HG02870 (cell line): ENCODE measurements around the gene FGF22.
"Not testable (repeated sequence)": the region's sequence is repeated elsewhere in the genome, so short reads cannot be mapped to it uniquely, and the experiment has no call there.

Experiments
- ATAC-seq: cut with Tn5 transposase; IDR thresholded peaks from one replicate; pipeline ENCODE4 v1.9.1; 2021; ENCODE audit warnings: mild to moderate bottlenecking, moderate library complexity; ENCODE audit not compliant: unreplicated experiment

FGF22 gene

DNA sequence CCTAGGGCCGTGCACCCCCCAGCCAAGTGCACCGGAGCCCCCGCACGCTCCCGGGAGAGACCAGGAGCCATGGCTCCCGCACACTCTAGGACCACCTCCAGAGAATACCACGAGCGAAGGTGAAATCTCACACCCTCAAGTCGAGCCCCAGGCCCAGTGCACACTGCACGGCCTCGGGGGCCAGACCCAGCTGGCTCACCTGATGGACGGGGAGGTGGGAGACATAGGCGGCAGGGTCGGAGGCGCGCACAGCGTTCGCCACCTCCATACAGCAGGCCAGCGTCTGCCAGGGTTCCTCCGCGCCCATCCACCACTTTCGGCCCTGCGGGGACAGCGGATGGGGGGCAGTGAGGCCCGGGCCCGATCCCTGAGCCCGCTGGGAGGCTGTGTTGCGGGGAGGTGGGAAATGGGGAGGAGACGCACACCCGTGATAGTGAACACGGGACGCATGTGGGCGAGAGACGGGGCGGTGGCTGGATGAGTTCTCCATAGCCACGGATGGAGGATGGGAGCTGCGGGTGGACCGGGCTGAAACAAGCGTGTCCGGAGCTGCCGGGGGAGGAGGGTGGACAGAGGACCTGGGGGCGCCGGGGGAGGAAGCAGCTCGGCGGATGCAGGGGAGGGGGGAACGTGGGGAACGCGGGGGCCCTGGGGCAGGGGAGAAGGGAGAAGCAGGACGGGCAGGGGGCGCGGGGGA, 19.4 kb upstream of the FGF22 start:
- ATAC-seq = no peak

- not testable (repeated sequence) for ATAC-seq
Observed at GRCh38 chr19:621191-621590, 18.5 kb upstream of the FGF22 start.

DNA sequence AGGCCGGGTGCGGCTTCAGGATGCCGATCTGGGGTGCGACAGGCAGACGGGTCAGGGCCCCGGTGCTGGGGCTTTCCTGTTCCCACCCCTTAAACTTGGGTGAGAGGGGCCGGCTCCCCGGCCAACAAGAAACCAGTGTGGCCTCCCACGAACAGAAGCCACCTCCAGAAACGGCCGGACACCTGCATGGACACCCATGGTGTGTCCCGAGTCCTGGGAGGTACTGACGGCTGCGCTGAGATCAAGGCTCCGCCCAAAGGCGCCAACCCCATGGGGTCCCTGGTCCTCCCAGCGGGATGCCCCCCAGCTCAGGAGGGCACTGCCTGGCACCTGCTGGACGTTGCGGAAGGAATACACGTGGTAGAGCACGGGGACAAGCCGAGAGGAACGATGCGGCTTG, 17.9 kb upstream of the FGF22 start:
- ATAC-seq = no peak

DNA sequence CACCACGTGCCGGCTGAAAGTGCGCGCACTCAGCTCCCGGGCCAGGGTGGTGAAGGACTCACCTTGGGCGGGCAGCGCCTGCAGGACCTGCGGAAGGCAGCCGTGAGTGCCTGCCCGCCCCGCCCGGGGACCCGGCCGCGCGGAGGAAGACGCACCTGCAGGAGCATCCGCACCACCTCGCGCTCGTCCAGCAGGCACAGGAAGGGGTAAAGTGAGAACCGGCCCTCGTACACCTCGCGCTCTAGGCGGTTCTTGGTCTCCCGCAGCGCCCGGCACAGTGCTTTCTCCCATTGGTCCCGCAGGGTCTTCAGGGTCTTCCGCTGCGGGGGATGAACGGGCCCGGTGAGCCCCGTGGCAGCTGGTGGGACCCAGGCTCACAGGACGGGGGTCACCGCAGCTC, 17.0 kb upstream of the FGF22 start:
- ATAC-seq = no peak

- ATAC-seq = no peak
Observed at GRCh38 chr19:623175-623916, 16.3 kb upstream of the FGF22 start.

- ATAC-seq = no peak
Observed at GRCh38 chr19:623974-624373, 15.7 kb upstream of the FGF22 start.

GRCh38 chr19:624433-625109, 15.1 kb upstream of the FGF22 start:
- ATAC-seq = no peak

DNA sequence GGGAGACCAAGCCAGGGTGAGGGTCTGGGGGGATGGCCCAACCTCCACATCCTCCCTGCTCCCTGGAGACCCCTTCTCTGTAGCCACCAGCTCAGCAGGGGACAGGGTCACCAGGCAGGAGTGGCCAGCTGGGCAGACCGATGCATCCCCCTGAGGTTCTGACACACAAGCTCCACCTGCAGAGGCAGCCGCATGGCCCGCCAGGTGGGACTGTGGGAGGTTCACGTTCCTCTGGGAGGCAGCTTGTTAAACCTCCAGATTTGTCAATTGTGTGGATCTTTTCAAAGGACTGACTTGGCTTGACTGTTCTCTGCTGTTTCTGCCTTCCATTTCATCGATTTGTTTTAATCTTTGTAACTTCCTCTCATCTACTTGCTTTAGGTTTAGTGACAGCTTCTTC, 14.4 kb upstream of the FGF22 start:
- ATAC-seq = no peak

DNA sequence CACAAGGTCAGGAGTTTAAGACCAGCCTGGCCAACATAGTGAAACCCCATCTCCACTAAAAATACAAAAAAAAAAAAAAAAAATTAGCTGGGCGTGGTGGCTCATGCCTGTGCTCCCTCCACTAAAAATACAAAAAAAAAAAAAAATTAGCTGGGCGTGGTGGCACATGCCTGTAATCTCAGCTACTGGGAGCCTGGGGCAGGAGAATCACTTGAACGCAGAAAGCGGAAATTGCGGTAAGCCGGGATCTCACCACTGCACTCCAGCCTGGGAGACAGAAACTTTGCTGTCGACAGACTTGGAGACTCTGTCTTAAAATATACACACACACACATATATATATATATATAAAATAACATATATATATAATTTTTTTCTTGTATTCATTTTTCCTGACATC, 13.1 kb upstream of the FGF22 start:
- not testable (repeated sequence) for ATAC-seq

- ATAC-seq = no peak
Observed at GRCh38 chr19:628168-628567, 11.5 kb upstream of the FGF22 start.

GRCh38 chr19:629515-629914, 10.2 kb upstream of the FGF22 start:
- not testable (repeated sequence) for ATAC-seq

DNA sequence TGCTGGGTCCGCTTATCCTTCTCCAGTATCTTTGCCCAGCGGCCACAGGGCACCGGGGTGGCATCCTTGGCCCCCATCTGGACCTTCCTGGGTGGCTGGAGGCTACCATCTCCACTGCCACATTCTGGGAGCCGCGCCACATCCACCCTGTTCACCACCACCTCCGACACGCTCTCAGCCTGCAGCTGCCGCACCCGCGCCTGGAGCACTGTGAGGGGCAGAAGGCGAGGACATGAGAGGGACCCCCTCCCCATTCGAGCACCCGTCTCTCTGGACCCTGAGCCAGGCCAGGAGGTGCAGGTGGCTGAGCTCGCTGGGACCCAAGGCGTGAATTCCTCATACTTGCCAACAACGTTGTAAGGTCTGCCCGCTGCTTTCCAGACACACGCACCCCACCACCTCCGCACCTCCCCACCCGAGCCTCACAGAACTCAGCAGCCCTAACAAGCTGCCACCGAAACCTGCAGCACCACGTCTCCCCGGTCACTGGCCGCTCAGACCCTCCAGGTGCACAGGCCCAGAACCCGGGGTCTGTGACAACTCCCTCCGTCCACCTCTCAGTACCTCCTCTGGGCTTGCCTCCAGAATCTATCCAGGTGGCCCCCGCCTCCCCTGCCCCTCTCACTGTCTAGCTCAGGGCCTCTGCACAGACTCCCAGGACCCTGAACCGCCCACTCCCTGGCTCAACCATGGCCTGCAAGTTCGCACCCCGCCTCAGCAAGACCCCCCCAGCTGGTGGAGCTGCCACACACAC, 9.5 kb upstream of the FGF22 start:
- ATAC-seq = no peak

- ATAC-seq = peak; percentile 16
Observed at GRCh38 chr19:632579-633067, 7.1 kb upstream of the FGF22 start.

DNA sequence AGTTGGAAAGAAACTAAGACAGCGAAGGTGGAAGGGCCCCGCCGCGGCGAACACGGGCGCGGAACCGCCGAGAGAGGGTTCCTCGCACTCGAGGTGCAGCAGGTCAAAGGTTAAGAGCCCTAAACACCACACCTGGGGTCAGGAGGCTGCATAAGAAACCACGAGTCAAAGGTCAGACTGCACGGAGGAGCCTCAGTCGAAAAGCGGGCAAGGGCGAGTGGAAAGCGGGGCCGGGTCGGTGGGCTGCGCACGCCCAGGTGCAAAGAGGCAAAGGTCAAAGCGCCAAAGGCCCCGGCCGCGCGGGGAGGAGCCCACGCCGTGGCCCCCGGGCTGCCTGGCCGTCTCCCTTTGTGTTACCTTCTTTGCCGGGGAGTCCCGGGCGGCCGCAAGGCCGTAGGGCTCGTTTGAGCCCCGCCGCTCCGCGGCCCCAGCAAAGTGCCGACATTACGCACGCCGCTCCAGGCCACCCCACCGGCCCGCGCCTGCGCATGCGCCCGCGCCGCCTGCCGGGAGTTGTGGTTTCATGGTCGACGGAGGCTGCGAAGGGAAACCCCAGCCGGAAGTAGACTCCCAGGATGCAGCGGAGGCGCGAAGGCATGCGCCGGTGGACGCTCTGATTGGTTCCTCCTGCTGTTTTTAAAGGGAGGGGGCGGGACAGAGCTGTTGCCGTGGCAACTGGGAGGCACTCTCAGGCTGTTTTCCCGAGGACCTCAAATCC, 6.5 kb upstream of the FGF22 start, which contains the start of gene POLRMT:
Gene POLRMT, minus strand, starts transcription at position 470 of the 718 bp plus-strand sequence. Its CDS starts 25 bp downstream, at position 445.
- ATAC-seq = peak; percentile 88

DNA sequence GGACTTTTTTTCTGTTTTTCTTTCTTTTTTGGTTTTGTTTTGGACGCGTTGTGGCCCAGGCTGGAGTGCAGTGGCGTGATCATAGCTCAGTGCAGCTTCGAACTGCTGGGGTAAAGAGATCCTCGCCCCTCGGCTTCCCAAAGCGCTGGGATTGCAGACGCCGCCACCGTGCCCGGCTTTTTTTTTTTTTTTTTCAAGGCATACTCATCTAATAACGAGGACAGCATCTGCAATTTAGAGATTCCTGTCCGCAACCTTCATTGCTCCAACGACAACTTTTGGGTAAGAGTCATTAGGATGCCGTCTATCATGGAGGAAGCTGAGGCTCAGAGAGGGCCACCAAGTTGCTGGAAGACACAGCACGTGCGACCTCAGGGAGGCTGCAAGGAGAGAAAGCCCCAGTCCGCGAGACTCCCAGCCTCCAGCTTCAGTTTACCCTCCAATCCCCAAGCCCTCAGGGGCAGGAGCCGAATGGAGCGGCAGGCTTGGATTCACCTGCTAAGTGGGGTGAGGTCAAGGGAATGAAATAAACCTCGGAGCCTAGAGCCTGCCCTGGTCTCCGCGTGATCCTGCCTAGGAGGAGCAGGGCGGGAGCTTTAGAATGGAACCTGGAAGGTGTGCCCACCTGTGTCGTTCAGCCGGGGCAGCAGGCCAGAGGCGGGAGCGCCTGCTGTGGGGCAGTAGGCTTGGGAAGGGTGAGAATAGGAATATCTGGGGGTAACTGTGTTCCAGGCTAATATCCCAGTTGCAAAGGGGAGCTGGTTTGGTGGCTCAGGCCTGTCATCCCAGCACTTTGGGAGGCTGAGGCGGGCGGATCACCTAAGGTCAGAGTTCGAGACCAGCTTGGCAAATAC, 5.7 kb upstream of the FGF22 start:
- ATAC-seq = no peak

DNA sequence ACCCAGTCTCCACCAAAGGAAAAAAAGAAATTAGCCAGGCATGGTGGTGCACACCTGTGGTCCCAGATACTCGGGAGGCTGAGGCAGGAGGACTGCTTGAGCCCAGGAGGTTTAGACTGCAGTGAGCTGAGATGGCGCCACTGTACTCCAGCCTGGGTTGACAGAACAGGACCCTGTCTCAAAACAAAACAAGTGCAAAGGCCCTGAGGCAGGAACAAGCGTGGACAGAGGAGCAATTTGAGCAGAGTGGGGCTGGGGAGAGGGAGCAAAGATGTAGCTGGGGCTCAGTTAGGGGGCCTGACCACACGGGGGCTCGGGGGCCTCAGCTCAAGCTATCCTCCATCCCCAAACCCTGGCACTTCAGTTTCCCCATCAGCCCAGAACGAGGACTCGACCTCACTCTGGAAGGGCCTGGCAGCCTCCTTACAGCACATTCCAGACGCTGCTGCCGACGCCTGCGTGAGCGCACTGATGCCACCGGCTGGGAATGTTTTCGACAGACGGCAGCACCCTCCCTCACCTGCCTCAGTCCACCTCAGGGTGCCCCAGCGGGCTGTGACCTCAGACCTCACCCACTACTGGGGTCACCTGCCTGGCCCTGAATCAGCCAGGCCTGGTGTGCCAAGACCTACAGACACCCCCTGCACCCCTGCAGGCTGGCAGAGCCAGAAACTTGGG, 4.6 kb upstream of the FGF22 start:
- no peak for ATAC-seq

- ATAC-seq = no peak
Observed at GRCh38 chr19:638906-639252, 800 bp upstream of the FGF22 start.

- no peak for ATAC-seq
Observed at GRCh38 chr19:640161-640558, 481 bp downstream of the FGF22 start.

GRCh38 chr19:640606-641189, 1.0 kb downstream of the FGF22 start:
- ATAC-seq = no peak
